H1 (cell line): Measurements from ENCODE around the gene BCL2L12. TPM values are rescaled to one million over a fixed set of nuclear protein-coding genes. Genes with fewer than 3 reads are reported as not detected.

Experiments
- HDAC2 ChIP-seq, 2 experiments: fragments of 300-600 bp in 1 of 2; sonication (generic) in 1 of 2; IDR thresholded peaks; 2 replicates each; pipeline ENCODE4 v1.6.1; 2011 to 2012; ENCODE audit warnings: low read depth in 2 of 2, low read length in 2 of 2, mild to moderate bottlenecking in 2 of 2, moderate library complexity in 2 of 2, borderline replicate concordance in 1 of 2, inconsistent platforms in 1 of 2
- HDAC6 ChIP-seq: IDR thresholded peaks from one replicate; pipeline ENCODE4 v1.7.1; 2012; ENCODE audit warnings: low read depth, mild to moderate bottlenecking, inconsistent platforms, low read length, moderate library complexity
- MAX ChIP-seq: IDR thresholded peaks from 2 replicates; pipeline ENCODE4 v1.6.1; 2012; ENCODE audit warnings: inconsistent platforms
- RNF2 ChIP-seq: fragments of 200-900, 300-1000 bp; sonication (generic); IDR thresholded peaks from 2 replicates; pipeline ENCODE4 v1.7.1; 2016; ENCODE audit warnings: borderline replicate concordance, low read depth, mild to moderate bottlenecking, antibody characterized with exemption, low read length; ENCODE audit not compliant: poor library complexity, severe bottlenecking; ENCODE audit errors: missing control alignments
- polyA plus RNA-seq, 7 experiments: library from polyadenylated mRNA; depleted of rRNA in 3 of 7; stranded (reverse) in 5 of 7; unstranded in 2 of 7; fragments of >200 nt in 5 of 7; fragments of 200-250 nt in 2 of 7; gene quantifications; 1 replicate in 5 of 7; 2 replicates in 1 of 7; 4 replicates in 1 of 7; pipeline versions ENCODE4 v1.2.1 to v1.2.3, GENCODE V29; 2011 to 2013; ENCODE audit warnings: missing spikeins in 2 of 7, mixed read lengths in 2 of 7
- total RNA-seq: library from RNA; stranded (reverse); fragmentation: NEBNext Ultra II Directional; extraction: Animal tissue kit (Norgen Biotek cat#: 25700); gene quantifications from 2 replicates; pipeline ENCODE4 v1.2.1, GENCODE V29; 2021

The BCL2L12 gene
- total and polyA plus RNA-seq, 2 of the 8 experiments (the other 6 are each of a cell fraction or from before 2014, with no cell fraction given), result 126 to 209 TPM

- TF ChIP-seq RNF2 (no peak), HDAC6 (no peak), MAX (peak; percentile 47), HDAC2 (IDR thresholded peaks at IDR 0.05; ENCODE audit: borderline replicate concordance in 1 of 2, low read depth in 2 of 2, low read length in 2 of 2) (peak in 1 of 2 experiments; percentile 1; a peak in 1 of 4 replicates)
Measured at GRCh38 chr19:49691243-49692146, 25.8 kb downstream of the BCL2L12 start (continued).
